ENCODE measurements around the gene OR5A2.
"Not testable (repeated sequence)": the region's sequence is repeated elsewhere in the genome, so short reads cannot be mapped to it uniquely, and the experiment has no call there.

The OR5A2 gene

GRCh38 chr11:59426361-59427067 lies at the start of gene OR5A2:
Gene OR5A2 (minus strand): TSS chr11:59426413. CDS start chr11:59422953, 3,460 bp downstream.
- no peak for DNase-seq

GRCh38 chr11:59475176-59475575 lies 49.0 kb upstream of the OR5A2 start:
- DNase-seq: no peak

- no peak for DNase-seq
These were observed 46.8 kb upstream of the OR5A2 start, which contains the start of gene OR4D10 for GRCh38 chr11:59473015-59473414. Gene OR4D10 (plus strand): TSS chr11:59473315. CDS start chr11:59477430, 4,115 bp downstream.

GRCh38 chr11:59463190-59463641 lies 37.0 kb upstream of the OR5A2 start:
- DNase-seq: no peak

GRCh38 chr11:59459916-59460315 lies 33.7 kb upstream of the OR5A2 start:
- no peak for DNase-seq

- no peak for DNase-seq
These were observed 30.4 kb upstream of the OR5A2 start, which contains the start of gene OR4D6 for GRCh38 chr11:59456661-59457060. Gene OR4D6 (plus strand): TSS chr11:59456961. CDS start chr11:59456961, 0 bp downstream.

- DNase-seq: no peak
These were observed 22.3 kb upstream of the OR5A2 start for GRCh38 chr11:59448484-59448883.

- DNase-seq: not testable (repeated sequence)
These were observed 19.4 kb upstream of the OR5A2 start for GRCh38 chr11:59445624-59446023.

GRCh38 chr11:59437770-59438169 lies 11.6 kb upstream of the OR5A2 start:
- DNase-seq: no peak

GRCh38 chr11:59436169-59436568 lies 10.0 kb upstream of the OR5A2 start, which contains the start of gene OR5A1:
Gene OR5A1 (plus strand): TSS chr11:59436469. CDS start chr11:59443169, 6,700 bp downstream.
- no peak for DNase-seq

GRCh38 chr11:59429924-59430516 lies 3.8 kb upstream of the OR5A2 start:
- DNase-seq: peak; percentile 57 to 94

- no peak for DNase-seq
These were observed 812 bp upstream of the OR5A2 start for GRCh38 chr11:59427068-59427382.

- no peak for DNase-seq
These were observed 1.1 kb downstream of the OR5A2 start for GRCh38 chr11:59425131-59425530.

- peak; percentile 6 to 19 for DNase-seq
These were observed 2.4 kb downstream of the OR5A2 start for GRCh38 chr11:59423835-59424234.

GRCh38 chr11:59418156-59418555 lies 8.1 kb downstream of the OR5A2 start:
- no peak for DNase-seq

- no peak for DNase-seq
These were observed 9.2 kb downstream of the OR5A2 start for GRCh38 chr11:59417023-59417422.

GRCh38 chr11:59416613-59417012 lies 9.6 kb downstream of the OR5A2 start:
- no peak for DNase-seq

- DNase-seq: peak; percentile 40 to 53
These were observed 11.1 kb downstream of the OR5A2 start for GRCh38 chr11:59415111-59415510.

- peak; percentile 35 to 44 for DNase-seq
These were observed 12.6 kb downstream of the OR5A2 start for GRCh38 chr11:59413646-59414045.

- no peak for DNase-seq
These were observed 22.7 kb downstream of the OR5A2 start for GRCh38 chr11:59403546-59403945.

- peak in 1 of 2 donors; percentile 16 for DNase-seq
These were observed 25.0 kb downstream of the OR5A2 start for GRCh38 chr11:59401262-59401552.

- no peak for DNase-seq
These were observed 25.6 kb downstream of the OR5A2 start for GRCh38 chr11:59400461-59401261.

GRCh38 chr11:59394186-59394585 lies 32.0 kb downstream of the OR5A2 start:
- DNase-seq: no peak
